CD14-positive monocyte (primary cell): ENCODE data around the gene CIART. TPM values are rescaled to one million over a fixed set of nuclear protein-coding genes. Genes with fewer than 3 reads are reported as not detected.

Experiments
- DNase-seq, 3 donors: peaks; one replicate each; pipeline ENCODE4 v3.0.0-alpha.2; 2011 to 2022
- H2AFZ ChIP-seq: 2 replicates; pipeline ENCODE4 v1.6.0; 2012; ENCODE audit warnings: mild to moderate bottlenecking, low read depth, low read length, inconsistent platforms; ENCODE audit not compliant: insufficient read depth, poor library complexity, severe bottlenecking
- H3K27ac ChIP-seq, 2 donors: 1 replicate in 1 of 2; 2 replicates in 1 of 2; pipeline ENCODE4 v1.5.1; 2012 to 2013; ENCODE audit warnings: low read length in 2 of 2, control low read depth in 1 of 2, inconsistent platforms in 1 of 2, low read depth in 1 of 2, mild to moderate bottlenecking in 1 of 2
- H3K27me3 ChIP-seq, 2 donors: one replicate each; pipeline versions ENCODE4 v1.6.0 to v1.6.1; 2011 to 2013; ENCODE audit warnings: low read length in 2 of 2; ENCODE audit not compliant: control insufficient read depth in 2 of 2, insufficient read depth in 2 of 2
- H3K36me3 ChIP-seq, 2 donors: replicated peaks in 1 of 2; 1 replicate in 1 of 2; 2 replicates in 1 of 2; pipeline versions ENCODE4 v1.5.1 to v1.6.1; 2012 to 2013; ENCODE audit warnings: low read length in 2 of 2, control low read depth in 1 of 2, inconsistent platforms in 1 of 2, mild to moderate bottlenecking in 1 of 2; ENCODE audit not compliant: insufficient read depth in 2 of 2, control insufficient read depth in 1 of 2
- H3K4me1 ChIP-seq, 2 donors: 1 replicate in 1 of 2; 2 replicates in 1 of 2; pipeline versions ENCODE4 v1.5.1 to v1.6.1; 2012 to 2013; ENCODE audit warnings: low read length in 2 of 2, control low read depth in 1 of 2, inconsistent platforms in 1 of 2, mild to moderate bottlenecking in 1 of 2, moderate library complexity in 1 of 2; ENCODE audit not compliant: insufficient read depth in 2 of 2, control insufficient read depth in 1 of 2
- H3K4me2 ChIP-seq: replicated peaks from 2 replicates; pipeline ENCODE3; 2012; ENCODE audit warnings: low read length, moderate library complexity, mild to moderate bottlenecking; ENCODE audit not compliant: poor library complexity, severe bottlenecking; ENCODE audit errors: extremely low read depth
- H3K4me3 ChIP-seq, 3 experiments: fragments of 200-600 bp in 1 of 3; sonication (generic) in 1 of 3; replicated peaks in 1 of 3; 1 replicate in 2 of 3; 2 replicates in 1 of 3; pipeline ENCODE4 v1.5.1; 2011 to 2013; ENCODE audit warnings: low read length in 3 of 3, mild to moderate bottlenecking in 3 of 3, control low read depth in 2 of 3, low read depth in 2 of 3, inconsistent platforms in 1 of 3, moderate library complexity in 1 of 3
- H3K79me2 ChIP-seq: 2 replicates; pipeline ENCODE4 v1.6.0; 2012; ENCODE audit warnings: mild to moderate bottlenecking, control low read depth, inconsistent platforms, low read length, moderate library complexity; ENCODE audit not compliant: insufficient read depth
- H3K9ac ChIP-seq: 2 replicates; pipeline ENCODE4 v1.6.0; 2017; ENCODE audit warnings: low read length, mild to moderate bottlenecking; ENCODE audit not compliant: insufficient read depth, poor library complexity, severe bottlenecking
- H3K9me3 ChIP-seq, 2 donors: replicated peaks in 1 of 2; 1 replicate in 1 of 2; 2 replicates in 1 of 2; pipeline versions ENCODE4 v1.5.1 to v1.6.1; 2012 to 2013; ENCODE audit warnings: low read length in 2 of 2, control low read depth in 1 of 2; ENCODE audit not compliant: control insufficient read depth in 1 of 2, insufficient read depth in 1 of 2
- H4K20me1 ChIP-seq: 2 replicates; pipeline ENCODE4 v1.6.0; 2012; ENCODE audit warnings: mild to moderate bottlenecking, low read length, control low read depth, moderate library complexity; ENCODE audit not compliant: insufficient read depth
- H3K27ac Mint-ChIP-seq, 7 donors: one replicate each; pipeline ENCODE4 v1.8.0; 2020; ENCODE audit warnings: mild to moderate bottlenecking in 7 of 7, mixed read lengths in 7 of 7, moderate library complexity in 6 of 7, inconsistent platforms in 2 of 7
- H3K27me3 Mint-ChIP-seq, 3 donors: one replicate each; pipeline ENCODE4 v1.8.0; 2021 to 2022; ENCODE audit warnings: low read depth in 3 of 3, mild to moderate bottlenecking in 3 of 3, mixed read lengths in 3 of 3, moderate library complexity in 3 of 3, inconsistent platforms in 1 of 3
- H3K36me3 Mint-ChIP-seq, 2 donors: one replicate each; pipeline ENCODE4 v1.8.0; 2020; ENCODE audit warnings: mixed read lengths in 2 of 2, inconsistent platforms in 1 of 2, mild to moderate bottlenecking in 1 of 2
- H3K4me1 Mint-ChIP-seq: one replicate; pipeline ENCODE4 v1.8.0; 2020; ENCODE audit warnings: mild to moderate bottlenecking, mixed read lengths
- H3K4me3 Mint-ChIP-seq, 2 donors: one replicate each; pipeline ENCODE4 v1.8.0; 2020; ENCODE audit warnings: mild to moderate bottlenecking in 2 of 2, mixed read lengths in 2 of 2, moderate library complexity in 1 of 2
- H3K9me3 Mint-ChIP-seq, 7 donors: one replicate each; pipeline ENCODE4 v1.8.0; 2020 to 2022; ENCODE audit warnings: mixed read lengths in 7 of 7, mild to moderate bottlenecking in 6 of 7, moderate library complexity in 6 of 7, inconsistent platforms in 2 of 7
- WGBS: methylation state at CpG from one replicate; pipeline ENCODE4 v1.1.5; 2013; ENCODE audit warnings: missing lambda C conversion rate; ENCODE audit not compliant: insufficient coverage; 5-methylcytosine and 5-hydroxymethylcytosine counted together
- intact Hi-C, 2 donors: fragments of 100-400 bp; cut with micrococcal nuclease; formaldehyde crosslinking; loops; one replicate each; pipeline versions ENCODE4 v1.15.0 to v1.15.1; 2023
- polyA plus RNA-seq, 3 donors: library from polyadenylated mRNA; depleted of rRNA in 1 of 3; unstranded in 2 of 3; stranded (reverse) in 1 of 3; fragments of 300-500 nt in 2 of 3; fragments of >200 nt in 1 of 3; fragmentation: Illumina TruSeq in 2 of 3; gene quantifications; 1 replicate in 2 of 3; 2 replicates in 1 of 3; pipeline ENCODE4 v1.2.3, GENCODE V29; 2012 to 2021
- TF ChIP-seq, protein P1 (sequence below): fragments of 200-600 bp; IDR thresholded peaks from one replicate; pipeline ENCODE4 v1.8.0; 2022; ENCODE audit warnings: antibody characterized with exemption, mild to moderate bottlenecking

CIART gene
- polyA plus RNA-seq, 3 donors = 0.61 TPM; not detected in 2

DNA sequence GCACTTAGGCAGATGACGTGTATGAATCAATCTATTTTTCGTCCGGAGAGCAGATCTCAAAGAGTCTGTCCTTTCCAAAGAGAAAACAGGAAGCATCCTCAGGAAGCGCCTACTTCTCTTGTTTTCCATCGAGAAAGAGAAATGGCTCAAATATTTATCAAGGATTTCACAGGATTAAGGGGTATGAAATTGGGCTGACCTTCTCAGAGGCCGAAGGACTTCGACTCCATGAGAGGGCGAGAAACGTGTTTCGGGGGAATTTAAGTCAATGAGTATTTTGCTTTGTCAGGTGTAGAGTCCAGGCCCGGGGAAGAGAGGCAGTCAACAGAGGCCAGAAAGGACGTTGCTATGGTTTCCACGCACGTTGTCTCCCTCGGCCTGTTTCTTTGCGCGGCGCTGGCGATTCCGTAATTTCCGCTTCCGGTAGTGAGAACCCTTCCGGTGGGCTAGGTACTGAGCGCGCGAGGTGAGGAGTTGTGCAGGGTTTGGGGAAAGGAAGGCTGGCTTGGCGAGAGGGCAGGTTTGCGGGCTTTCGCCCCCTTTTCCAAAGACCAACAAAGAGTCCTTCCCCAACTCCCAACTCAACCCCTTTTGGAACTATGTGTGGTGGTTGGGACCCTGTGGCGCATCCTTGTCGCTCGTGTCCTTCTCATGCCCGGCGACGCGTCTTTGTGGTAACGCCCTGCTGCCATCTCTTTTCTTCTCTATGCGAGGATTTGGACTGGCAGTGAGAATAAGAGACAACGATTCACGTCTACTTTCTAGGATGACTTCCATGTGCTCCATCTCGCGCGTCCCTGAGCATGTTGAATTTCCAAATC, 11.3 kb downstream of the CIART start, which contains the start of gene MRPS21:
Gene MRPS21 (plus strand): TSS at position 429 of the 821 bp plus-strand sequence. CDS start 506 bp downstream, outside the sequence.
- Histone ChIP-seq H4K20me1 (no peaks in the 10 kb centered on the region), H3K4me3 (peak within 1 kb of the TSS; percentile 63 to 97 (median 79)), H3K79me2 (peaks cover 20% of the 10 kb centered on the region), H3K27ac (peak within 1 kb of the TSS; percentile 67 to 94), H2AFZ (peak within 1 kb of the TSS; percentile 96), H3K4me1 (peaks cover 14 to 15% of the 10 kb centered on the region in 2 donors), H3K9me3 (no peaks in the 10 kb centered on the region), H3K36me3 (peaks cover 8 to 35% of the 10 kb centered on the region in 2 donors), H3K27me3 (no peaks in the 10 kb centered on the region), H3K9ac (peak within 1 kb of the TSS; percentile 67), H3K4me2 (peak within 1 kb of the TSS; percentile 87)
- TF ChIP-seq, protein P1, sequence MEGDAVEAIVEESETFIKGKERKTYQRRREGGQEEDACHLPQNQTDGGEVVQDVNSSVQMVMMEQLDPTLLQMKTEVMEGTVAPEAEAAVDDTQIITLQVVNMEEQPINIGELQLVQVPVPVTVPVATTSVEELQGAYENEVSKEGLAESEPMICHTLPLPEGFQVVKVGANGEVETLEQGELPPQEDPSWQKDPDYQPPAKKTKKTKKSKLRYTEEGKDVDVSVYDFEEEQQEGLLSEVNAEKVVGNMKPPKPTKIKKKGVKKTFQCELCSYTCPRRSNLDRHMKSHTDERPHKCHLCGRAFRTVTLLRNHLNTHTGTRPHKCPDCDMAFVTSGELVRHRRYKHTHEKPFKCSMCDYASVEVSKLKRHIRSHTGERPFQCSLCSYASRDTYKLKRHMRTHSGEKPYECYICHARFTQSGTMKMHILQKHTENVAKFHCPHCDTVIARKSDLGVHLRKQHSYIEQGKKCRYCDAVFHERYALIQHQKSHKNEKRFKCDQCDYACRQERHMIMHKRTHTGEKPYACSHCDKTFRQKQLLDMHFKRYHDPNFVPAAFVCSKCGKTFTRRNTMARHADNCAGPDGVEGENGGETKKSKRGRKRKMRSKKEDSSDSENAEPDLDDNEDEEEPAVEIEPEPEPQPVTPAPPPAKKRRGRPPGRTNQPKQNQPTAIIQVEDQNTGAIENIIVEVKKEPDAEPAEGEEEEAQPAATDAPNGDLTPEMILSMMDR = no peak
- Mint-ChIP-seq H3K9me3 (no peaks in the 10 kb centered on the region), H3K36me3 (peaks cover 23 to 34% of the 10 kb centered on the region in 2 donors), H3K27ac (peak within 1 kb of the TSS; percentile 95 to 99 (median 96)), H3K4me3 (peak within 1 kb of the TSS; percentile 92 to 94), H3K4me1 (peaks cover 17% of the 10 kb centered on the region), H3K27me3 (peaks cover 1 to 4% (median 3%) of the 10 kb centered on the region in 3 donors)
- DNase-seq = peak; percentile 85 to 92 (median 91)
- 1% methylated on average over 24 of the region's 43 CpGs for WGBS
- intact Hi-C loops = no loop called here

DNA sequence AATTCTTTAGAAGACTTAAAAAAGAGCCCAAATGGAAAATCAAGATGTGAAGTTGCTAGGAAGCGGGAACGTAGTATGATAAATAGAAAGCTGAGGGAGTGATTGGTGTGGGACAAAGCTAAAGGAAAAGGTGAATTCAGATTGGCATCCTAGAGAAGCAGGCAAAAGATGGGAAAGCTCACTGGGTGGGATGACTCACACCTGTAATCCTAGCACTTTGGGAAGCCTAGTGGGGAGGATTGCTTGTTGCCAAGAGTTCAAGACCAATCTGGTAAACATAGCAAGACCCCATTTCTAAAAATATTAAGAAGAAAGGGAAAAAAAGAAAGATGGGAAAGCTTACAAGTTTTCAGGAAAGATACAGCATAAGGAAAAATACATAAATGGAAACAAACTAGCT, 13.1 kb downstream of the CIART start:
- Histone ChIP-seq H3K79me2 (peaks cover 20% of the 10 kb centered on the region), H3K9me3 (no peaks in the 10 kb centered on the region), H3K9ac (no peak overlapping the region), H4K20me1 (no peaks in the 10 kb centered on the region), H3K4me1 (peaks cover 14 to 15% of the 10 kb centered on the region in 2 donors), H3K4me3 (no peak overlapping the region), H3K4me2 (no peak overlapping the region), H3K36me3 (peaks cover 12 to 53% of the 10 kb centered on the region in 2 donors), H3K27me3 (no peaks in the 10 kb centered on the region), H2AFZ (no peak overlapping the region), H3K27ac (no peak overlapping the region)
- no peak overlapping the region for H3K4me3 Mint-ChIP-seq
- no peaks in the 10 kb centered on the region for H3K27me3 Mint-ChIP-seq
- peak overlapping the region in 2 of 7 donors; percentile 1 to 9 for H3K27ac Mint-ChIP-seq
- H3K4me1 Mint-ChIP-seq = peaks cover 17% of the 10 kb centered on the region
- TF ChIP-seq, protein P1 = no peak
- no CpG with 5 or more reads among the region's 2 CpGs for WGBS
- no peak for DNase-seq
- H3K36me3 Mint-ChIP-seq = peaks cover 32 to 51% of the 10 kb centered on the region in 2 donors
- intact Hi-C loops = no loop called here
- no peaks in the 10 kb centered on the region for H3K9me3 Mint-ChIP-seq
